Erythroblast (primary cell): ENCODE results near the gene TRAF2.

ENCODE experiments used
- GATA1 ChIP-seq: IDR thresholded peaks from 2 replicates; pipeline ENCODE4 v1.6.1; 2011; ENCODE audit warnings: low read depth, mild to moderate bottlenecking, control low read depth, low read length, moderate library complexity
- POLR2A ChIP-seq: IDR thresholded peaks from 2 replicates; pipeline ENCODE4 v1.6.1; 2011; ENCODE audit warnings: mild to moderate bottlenecking, low read length

GRCh38 chr9:136925414-136926153 is 39.3 kb downstream of the TRAF2 start:
- no peak for TF ChIP-seq POLR2A
- TF ChIP-seq GATA1 = no peak
